ENCODE data around the gene SEL1L3.

The SEL1L3 gene

GRCh38 chr4:25782482-25782881 is 80.3 kb downstream of the SEL1L3 start:
- TF ChIP-seq CTCF (IDR thresholded peaks at IDR 0.05): no peak

GRCh38 chr4:25779021-25779420 is 83.8 kb downstream of the SEL1L3 start:
- no peak for TF ChIP-seq CTCF (IDR thresholded peaks at IDR 0.05)

GRCh38 chr4:25776795-25777194 is 86.0 kb downstream of the SEL1L3 start:
- no peak for TF ChIP-seq CTCF (IDR thresholded peaks at IDR 0.05)

GRCh38 chr4:25775166-25775565 is 87.6 kb downstream of the SEL1L3 start:
- no peak for TF ChIP-seq CTCF (IDR thresholded peaks at IDR 0.05)

GRCh38 chr4:25773358-25773757 is 89.4 kb downstream of the SEL1L3 start:
- no peak for TF ChIP-seq CTCF (IDR thresholded peaks at IDR 0.05)

GRCh38 chr4:25771672-25772071 is 91.1 kb downstream of the SEL1L3 start:
- no peak for TF ChIP-seq CTCF (IDR thresholded peaks at IDR 0.05)

- no peak for TF ChIP-seq CTCF (IDR thresholded peaks at IDR 0.05)
Observed at GRCh38 chr4:25770847-25771246, 91.9 kb downstream of the SEL1L3 start.

- TF ChIP-seq CTCF (IDR thresholded peaks at IDR 0.05): no peak
Observed at GRCh38 chr4:25769251-25769650, 93.5 kb downstream of the SEL1L3 start.
